ENCODE results near the gene ADARB1. TPM values are rescaled to one million over a fixed set of nuclear protein-coding genes. Genes with fewer than 3 reads are reported as not detected.
A peak's percentile ranks its signal among the peaks of the same experiment; 100 is the strongest.

Gene ADARB1
- total and polyA plus RNA-seq, 2 donors (not counting 1 experiment from before 2014, with no cell fraction given) = 17.1 to 33.3 TPM

GRCh38 chr21:45122432-45123132 lies 48.2 kb downstream of the ADARB1 start:
- Histone ChIP-seq H2AFZ (ENCODE audit: insufficient read depth, low read depth, low read length, poor library complexity, severe bottlenecking) (no peak overlapping the region), H3K4me3 (ENCODE audit: control extremely low read depth in 1 of 5, extremely low read depth in 1 of 5, insufficient read depth in 1 of 5, low read depth in 2 of 5, low read length in 4 of 5) (peak overlapping the region in 2 of 5 experiments; percentile 6 to 15), H3K9ac (ENCODE audit: low read length) (peak overlapping the region; percentile 8), H3K79me2 (ENCODE audit: control insufficient read depth, insufficient read depth, low read length) (peaks cover 81% of the 10 kb centered on the region), H3K27ac (ENCODE audit: low read length in 2 of 2) (peak overlapping the region; percentile 13 to 37), H3K4me1 (ENCODE audit: control insufficient read depth in 2 of 2, insufficient read depth in 2 of 2, low read length in 2 of 2) (peaks cover 76 to 78% of the 10 kb centered on the region in 2 donors), H3K4me2 (replicated peaks; ENCODE audit: low read depth, low read length, poor library complexity, severe bottlenecking) (peak overlapping the region; percentile 61), H3K9me3 (ENCODE audit: control extremely low read depth in 1 of 3, control insufficient read depth in 2 of 3, insufficient read depth in 1 of 3, low read length in 2 of 3) (no peaks in the 10 kb centered on the region), H4K20me1 (ENCODE audit: control insufficient read depth, insufficient read depth, low read length, poor library complexity, severe bottlenecking) (no peaks in the 10 kb centered on the region), H3K27me3 (replicated peaks in 1 of 4; ENCODE audit: control extremely low read depth in 1 of 4, control insufficient read depth in 3 of 4, insufficient read depth in 4 of 4, low read length in 3 of 4) (no peaks in the 10 kb centered on the region), H3K36me3 (replicated peaks in 1 of 2; ENCODE audit: control extremely low read depth in 1 of 2, control insufficient read depth in 1 of 2, extremely low read depth in 1 of 2, insufficient read depth in 2 of 2, low read length in 1 of 2) (peaks cover 5 to 7% of the 10 kb centered on the region in 2 experiments)
- Mint-ChIP-seq H3K27ac (peak overlapping the region; percentile 50), H3K27me3 (no peaks in the 10 kb centered on the region), H3K4me3 (peak overlapping the region; percentile 67), H3K9me3 (ENCODE audit: insufficient read depth) (no peaks in the 10 kb centered on the region), H3K4me1 (peaks cover 86% of the 10 kb centered on the region)
- TF ChIP-seq CTCF (IDR thresholded peaks at IDR 0.05) = no peak
- ChIA-PET CTCF (interaction anchor here (0.8 to 6.9 kb wide), 8 partner anchors 8 to 228 kb away, joined by 3 to 66 read pairs (median 6); no protein-coding TSS in a partner anchor), POLR2A (interaction anchor here (0.8 kb wide), 1 partner anchor 11 kb away, joined by 4 read pairs; no protein-coding TSS in a partner anchor)
- intact Hi-C loops (cut with micrococcal nuclease) = no loop called here
- no CpG with 5 or more reads among the region's 10 CpGs for WGBS (ENCODE audit: insufficient coverage)
- DNase-seq (no peak), ATAC-seq (ENCODE audit: low read depth) (no peak)

DNA sequence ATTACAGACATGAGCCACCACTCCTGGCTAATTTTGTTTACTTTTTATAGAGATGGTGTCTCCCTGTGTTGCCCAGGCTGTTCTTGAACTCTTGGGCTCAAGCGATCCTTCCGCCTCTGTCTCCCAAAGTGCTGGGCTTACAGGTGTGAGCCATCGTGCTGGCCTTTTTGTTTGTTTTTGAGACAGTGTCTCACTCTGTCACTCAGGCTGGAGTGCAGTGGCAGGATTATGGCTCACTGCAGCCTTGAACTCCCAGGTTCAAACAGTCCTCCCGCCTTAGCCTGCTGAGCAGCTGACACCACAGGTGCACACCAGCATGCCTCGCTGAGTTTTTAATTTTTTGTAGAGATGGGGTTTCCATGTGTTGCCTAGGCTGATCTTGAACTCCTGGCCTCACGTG lies 49.1 kb downstream of the ADARB1 start:
- Mint-ChIP-seq H3K4me1 (peaks cover 88% of the 10 kb centered on the region), H3K27ac (peak overlapping the region; percentile 42), H3K4me3 (peak overlapping the region; percentile 67), H3K27me3 (no peaks in the 10 kb centered on the region), H3K9me3 (ENCODE audit: insufficient read depth) (no peaks in the 10 kb centered on the region)
- Histone ChIP-seq H4K20me1 (ENCODE audit: control insufficient read depth, insufficient read depth, low read length, poor library complexity, severe bottlenecking) (no peaks in the 10 kb centered on the region), H3K4me1 (ENCODE audit: control insufficient read depth in 2 of 2, insufficient read depth in 2 of 2, low read length in 2 of 2) (peaks cover 79 to 81% of the 10 kb centered on the region in 2 donors), H3K36me3 (replicated peaks in 1 of 2; ENCODE audit: control extremely low read depth in 1 of 2, control insufficient read depth in 1 of 2, extremely low read depth in 1 of 2, insufficient read depth in 2 of 2, low read length in 1 of 2) (peaks cover 5 to 7% of the 10 kb centered on the region in 2 experiments), H3K9me3 (ENCODE audit: control extremely low read depth in 1 of 3, control insufficient read depth in 2 of 3, insufficient read depth in 1 of 3, low read length in 2 of 3) (no peaks in the 10 kb centered on the region), H3K9ac (ENCODE audit: low read length) (peak overlapping the region; percentile 19), H3K4me3 (ENCODE audit: control extremely low read depth in 1 of 5, extremely low read depth in 1 of 5, insufficient read depth in 1 of 5, low read depth in 2 of 5, low read length in 4 of 5) (peak overlapping the region in 1 of 5 experiments; percentile 2), H3K27ac (ENCODE audit: low read length in 2 of 2) (peak overlapping the region in 1 of 2 donors; percentile 79), H3K79me2 (ENCODE audit: control insufficient read depth, insufficient read depth, low read length) (peaks cover 76% of the 10 kb centered on the region), H3K4me2 (replicated peaks; ENCODE audit: low read depth, low read length, poor library complexity, severe bottlenecking) (peak overlapping the region; percentile 61), H2AFZ (ENCODE audit: insufficient read depth, low read depth, low read length, poor library complexity, severe bottlenecking) (no peak overlapping the region), H3K27me3 (replicated peaks in 1 of 4; ENCODE audit: control extremely low read depth in 1 of 4, control insufficient read depth in 3 of 4, insufficient read depth in 4 of 4, low read length in 3 of 4) (no peaks in the 10 kb centered on the region)
- peak; percentile 38 for ATAC-seq (ENCODE audit: low read depth)
- POLR2A ChIA-PET = no interaction called here
- 62% methylated on average over 3 of the region's 6 CpGs for WGBS (ENCODE audit: insufficient coverage)
- DNase-seq = no peak
- TF ChIP-seq EZH2 (IDR thresholded peaks at IDR 0.05; ENCODE audit: borderline replicate concordance, insufficient read depth, low read depth, low read length, poor library complexity, severe bottlenecking) (no peak), CTCF (IDR thresholded peaks at IDR 0.05) (no peak)
- CTCF ChIA-PET = interaction anchor here (4.8 to 6.9 kb wide), 2 partner anchors 13 to 21 kb away, joined by 41 to 66 read pairs; no protein-coding TSS in a partner anchor
- intact Hi-C loops (cut with micrococcal nuclease) = no loop called here

Data from B cell (primary cell).